ENCODE measurements around the gene KAT6B.
"Not testable (repeated sequence)": the region's sequence is repeated elsewhere in the genome, so short reads cannot be mapped to it uniquely, and the experiment has no call there.

KAT6B gene

DNA sequence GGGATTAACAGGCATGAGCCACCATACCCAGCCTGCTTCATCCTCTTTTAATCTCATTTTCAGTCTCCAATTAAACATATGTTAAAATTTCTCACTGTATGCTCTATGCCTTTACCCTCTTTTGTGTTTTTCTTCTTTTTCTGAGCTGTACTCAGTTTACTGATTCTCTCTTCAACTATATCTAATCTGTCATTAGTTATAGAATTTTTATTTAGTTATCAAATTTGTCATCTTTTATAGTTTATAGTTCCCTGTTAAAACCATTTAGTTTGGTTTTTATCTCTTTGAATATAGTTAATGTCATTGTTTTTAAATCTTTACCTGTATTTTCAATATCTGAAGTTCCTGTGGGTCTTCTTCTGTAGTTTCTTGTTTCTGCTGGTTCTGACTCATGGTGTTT, 93.3 kb downstream of the KAT6B start:
- no peak for DNase-seq (ENCODE audit: low read depth)
- TF ChIP-seq, protein P1, sequence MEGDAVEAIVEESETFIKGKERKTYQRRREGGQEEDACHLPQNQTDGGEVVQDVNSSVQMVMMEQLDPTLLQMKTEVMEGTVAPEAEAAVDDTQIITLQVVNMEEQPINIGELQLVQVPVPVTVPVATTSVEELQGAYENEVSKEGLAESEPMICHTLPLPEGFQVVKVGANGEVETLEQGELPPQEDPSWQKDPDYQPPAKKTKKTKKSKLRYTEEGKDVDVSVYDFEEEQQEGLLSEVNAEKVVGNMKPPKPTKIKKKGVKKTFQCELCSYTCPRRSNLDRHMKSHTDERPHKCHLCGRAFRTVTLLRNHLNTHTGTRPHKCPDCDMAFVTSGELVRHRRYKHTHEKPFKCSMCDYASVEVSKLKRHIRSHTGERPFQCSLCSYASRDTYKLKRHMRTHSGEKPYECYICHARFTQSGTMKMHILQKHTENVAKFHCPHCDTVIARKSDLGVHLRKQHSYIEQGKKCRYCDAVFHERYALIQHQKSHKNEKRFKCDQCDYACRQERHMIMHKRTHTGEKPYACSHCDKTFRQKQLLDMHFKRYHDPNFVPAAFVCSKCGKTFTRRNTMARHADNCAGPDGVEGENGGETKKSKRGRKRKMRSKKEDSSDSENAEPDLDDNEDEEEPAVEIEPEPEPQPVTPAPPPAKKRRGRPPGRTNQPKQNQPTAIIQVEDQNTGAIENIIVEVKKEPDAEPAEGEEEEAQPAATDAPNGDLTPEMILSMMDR (conservative IDR thresholded peaks at IDR 0.05; ENCODE audit: control insufficient read depth, insufficient read depth, low read depth, low read length): no peak
- H3K4me3 ChIP-seq (ENCODE audit: control insufficient read depth, low read depth, low read length): no peak overlapping the region

DNA sequence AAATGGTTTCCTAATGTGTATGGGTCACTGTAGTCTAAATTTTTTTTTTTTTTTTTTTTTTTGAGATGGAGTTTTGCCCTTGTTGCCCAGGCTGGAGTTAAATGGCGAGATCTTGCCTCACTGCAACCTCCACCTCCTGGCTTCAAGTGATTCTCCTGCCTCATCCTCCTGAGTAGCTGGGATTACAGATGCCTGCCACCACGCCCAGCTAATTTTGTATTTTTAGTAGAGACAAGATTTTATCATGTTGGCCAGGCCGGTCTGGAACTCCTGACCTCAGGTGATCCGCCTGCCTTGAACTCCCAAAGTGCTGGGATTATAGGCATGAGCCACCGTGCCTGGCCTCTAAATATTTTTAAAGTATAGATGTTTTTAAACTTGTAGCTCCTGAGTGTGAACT, 94.7 kb downstream of the KAT6B start:
- not testable (repeated sequence) for DNase-seq (ENCODE audit: low read depth); H3K4me3 ChIP-seq (ENCODE audit: control insufficient read depth, low read depth, low read length)

DNA sequence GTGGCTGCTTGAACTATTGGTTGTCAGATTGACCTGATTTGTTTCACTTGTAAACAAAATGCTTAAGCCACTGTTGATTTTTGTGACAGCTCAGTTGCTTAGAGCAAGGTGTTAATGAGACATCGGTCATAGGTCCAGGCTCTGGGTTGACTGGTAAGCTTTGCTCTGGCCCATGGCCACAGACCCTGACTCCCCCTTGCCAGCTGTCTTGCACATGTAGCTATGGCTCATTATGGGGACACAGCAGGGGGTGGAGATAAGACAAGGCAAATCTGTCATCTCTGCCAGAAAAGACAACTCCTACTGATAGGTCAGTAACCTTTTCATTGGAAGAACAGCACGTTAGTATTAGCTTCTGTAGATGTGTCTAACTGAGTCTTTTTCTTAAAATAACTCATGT, 95.3 kb downstream of the KAT6B start:
- no peak overlapping the region for H3K4me3 ChIP-seq (ENCODE audit: control insufficient read depth, low read depth, low read length)
- TF ChIP-seq, protein P1 (conservative IDR thresholded peaks at IDR 0.05; ENCODE audit: control insufficient read depth, insufficient read depth, low read depth, low read length): no peak
- peak; percentile 35 for DNase-seq (ENCODE audit: low read depth)

DNA sequence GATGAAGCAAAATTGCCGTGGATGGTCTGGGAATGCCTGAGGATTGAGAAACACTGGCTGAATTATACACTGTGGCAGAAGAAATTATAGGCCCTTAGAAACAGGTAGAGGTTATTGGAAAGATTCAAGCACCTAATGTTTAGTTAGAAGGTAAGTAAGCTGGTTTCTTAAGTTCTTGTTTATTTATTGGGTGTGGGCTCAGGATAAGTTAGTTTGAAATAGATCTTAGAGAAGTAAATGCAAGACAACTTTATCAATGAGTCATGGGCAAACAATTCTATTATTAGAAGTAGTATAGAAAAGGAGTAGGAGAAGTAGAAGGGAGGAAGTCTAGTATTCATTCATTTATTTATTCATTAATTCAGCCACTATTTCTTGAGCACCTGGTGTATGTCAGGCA, 96.5 kb downstream of the KAT6B start:
- no peak overlapping the region for H3K4me3 ChIP-seq (ENCODE audit: control insufficient read depth, low read depth, low read length)
- DNase-seq (ENCODE audit: low read depth): peak; percentile 31
- TF ChIP-seq, protein P1 (conservative IDR thresholded peaks at IDR 0.05; ENCODE audit: control insufficient read depth, insufficient read depth, low read depth, low read length): no peak

DNA sequence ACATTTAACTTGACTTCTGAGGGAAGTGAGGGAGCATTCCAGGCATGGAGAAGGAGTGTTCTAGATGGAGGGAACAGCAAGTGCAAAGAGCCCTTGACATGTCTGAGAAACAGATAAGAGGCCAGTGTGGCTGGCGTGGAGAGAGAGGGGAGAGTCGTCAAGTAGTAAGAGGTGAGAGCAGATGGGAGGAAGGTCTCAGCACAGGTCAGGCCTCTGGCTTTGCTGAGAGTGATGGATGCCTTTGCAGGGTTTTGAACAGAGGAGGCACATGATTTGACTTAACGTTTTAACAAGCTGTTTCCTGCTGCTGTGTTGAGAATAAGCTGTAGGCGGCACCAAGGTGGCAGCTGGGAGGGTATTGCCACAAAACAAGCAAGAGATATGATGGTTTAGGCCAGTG, 97.2 kb downstream of the KAT6B start:
- H3K4me3 ChIP-seq (ENCODE audit: control insufficient read depth, low read depth, low read length): no peak overlapping the region
- TF ChIP-seq, protein P1 (conservative IDR thresholded peaks at IDR 0.05; ENCODE audit: control insufficient read depth, insufficient read depth, low read depth, low read length): no peak
- DNase-seq (ENCODE audit: low read depth): no peak

DNA sequence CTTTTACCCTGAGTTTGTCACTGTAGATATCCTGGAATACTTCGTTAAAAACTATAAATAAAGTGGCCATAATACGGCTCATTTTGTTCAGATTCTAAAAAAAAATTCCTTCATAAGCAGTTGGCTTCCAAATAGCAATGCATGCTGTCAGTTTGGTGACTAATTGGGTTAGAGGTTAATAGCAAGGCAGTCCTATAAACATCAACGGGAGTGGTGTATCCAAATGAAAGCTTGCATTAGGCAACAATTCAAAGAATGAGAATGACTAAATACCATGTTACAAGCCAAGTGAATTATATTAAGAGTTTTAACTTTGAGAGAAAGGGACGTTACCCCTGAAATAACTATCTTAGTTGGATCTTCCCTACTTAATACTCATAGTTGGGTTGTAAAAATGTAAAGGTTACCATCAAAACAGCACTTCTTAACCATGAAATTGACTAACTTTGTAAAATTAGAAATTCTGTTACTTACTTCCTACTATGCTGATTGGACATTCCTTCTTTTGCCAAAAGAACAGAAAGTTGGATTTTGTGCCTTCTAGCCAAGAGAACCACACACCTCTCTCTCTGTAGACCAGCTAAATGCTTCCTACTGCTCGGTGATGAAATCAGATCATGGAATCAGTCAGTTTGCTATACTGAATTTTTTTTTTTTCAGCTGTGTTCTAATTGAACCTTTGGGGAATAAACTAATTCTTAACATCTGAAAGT, 98.0 kb downstream of the KAT6B start:
- peak; percentile 98 for DNase-seq (ENCODE audit: low read depth)
- H3K4me3 ChIP-seq (ENCODE audit: control insufficient read depth, low read depth, low read length): peak overlapping the region; percentile 6

DNA sequence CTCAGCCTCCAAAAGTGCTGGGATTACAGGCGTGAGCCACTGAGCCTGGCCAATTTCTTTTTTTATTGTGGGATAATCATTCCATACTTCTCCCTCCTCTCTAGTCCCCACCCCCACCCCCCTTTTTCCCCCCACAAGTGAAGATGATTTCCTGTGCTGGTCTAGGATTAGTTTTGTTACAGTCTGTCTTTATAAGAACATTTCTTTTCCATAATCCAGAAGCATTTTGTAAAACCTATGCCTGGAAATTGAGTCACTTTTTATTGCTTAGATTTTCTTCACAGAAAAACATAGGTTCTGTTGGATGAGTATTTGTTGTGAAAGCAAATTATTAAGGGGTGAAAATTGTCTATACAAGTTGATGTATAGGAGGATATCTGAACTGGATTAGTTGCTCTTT, 98.9 kb downstream of the KAT6B start:
- no peak for DNase-seq (ENCODE audit: low read depth)
- no peak overlapping the region for H3K4me3 ChIP-seq (ENCODE audit: control insufficient read depth, low read depth, low read length)
- TF ChIP-seq, protein P1 (conservative IDR thresholded peaks at IDR 0.05; ENCODE audit: control insufficient read depth, insufficient read depth, low read depth, low read length): no peak

More for the DNA sequence above, 98.0 kb downstream of the KAT6B start:
- TF ChIP-seq, protein P1 (conservative IDR thresholded peaks at IDR 0.05; ENCODE audit: control insufficient read depth, insufficient read depth, low read depth, low read length): no peak
